Ishikawa (cell line): ENCODE measurements around the gene GABRR3.

Experiments
- CEBPB ChIP-seq: IDR thresholded peaks from 2 replicates; pipeline ENCODE4 v1.6.1; 2012
- CREB1 ChIP-seq: IDR thresholded peaks from 2 replicates; pipeline ENCODE4 v1.6.1; 2012; ENCODE audit warnings: low read depth
- EGR1 ChIP-seq: IDR thresholded peaks from 2 replicates; pipeline ENCODE4 v1.6.1; 2012
- EP300 ChIP-seq: IDR thresholded peaks from 2 replicates; pipeline ENCODE4 v1.6.1; 2012; ENCODE audit warnings: borderline replicate concordance
- FOXM1 ChIP-seq: IDR thresholded peaks from 2 replicates; pipeline ENCODE4 v1.6.1; 2012; ENCODE audit warnings: low read depth, borderline replicate concordance
- MAX ChIP-seq: IDR thresholded peaks from 2 replicates; pipeline ENCODE4 v1.6.1; 2012
- NFIC ChIP-seq: IDR thresholded peaks from 2 replicates; pipeline ENCODE4 v1.6.1; 2012
- RAD21 ChIP-seq: IDR thresholded peaks from 2 replicates; pipeline ENCODE4 v1.6.1; 2012; ENCODE audit warnings: low read depth
- REST ChIP-seq: IDR thresholded peaks from 2 replicates; pipeline ENCODE4 v1.6.1; 2012; ENCODE audit warnings: low read depth, mild to moderate bottlenecking
- TAF1 ChIP-seq: IDR thresholded peaks from 2 replicates; pipeline ENCODE4 v1.6.1; 2012; ENCODE audit warnings: low read depth, mild to moderate bottlenecking
- TCF12 ChIP-seq: IDR thresholded peaks from 2 replicates; pipeline ENCODE4 v1.6.1; 2012; ENCODE audit warnings: low read depth
- TEAD4 ChIP-seq: IDR thresholded peaks from 2 replicates; pipeline ENCODE4 v1.6.1; 2012
- USF1 ChIP-seq: IDR thresholded peaks from 2 replicates; pipeline ENCODE4 v1.6.1; 2012
- YY1 ChIP-seq: IDR thresholded peaks from 2 replicates; pipeline ENCODE4 v1.6.1; 2012; ENCODE audit warnings: low read depth
- ZBTB7A ChIP-seq: IDR thresholded peaks from 2 replicates; pipeline ENCODE4 v1.6.1; 2012; ENCODE audit warnings: low read depth

Gene GABRR3

GRCh38 chr3:98027085-98027446, 8.0 kb downstream of the GABRR3 start:
- TF ChIP-seq NFIC (peak; percentile 19; the same call in 1 of the 2 replicates), CEBPB (no peak), USF1 (no peak), YY1 (no peak), MAX (no peak)

GRCh38 chr3:98026425-98027084, 8.6 kb downstream of the GABRR3 start:
- TF ChIP-seq USF1 (no peak), TAF1 (no peak), REST (no peak), YY1 (no peak), TCF12 (no peak), RAD21 (no peak), FOXM1 (no peak)

GRCh38 chr3:98025392-98025945, 9.6 kb downstream of the GABRR3 start:
- peak; percentile 37; the same call in 1 of the 2 replicates for TF ChIP-seq CEBPB
- TF ChIP-seq MAX = no peak

GRCh38 chr3:98022978-98023820, 11.9 kb downstream of the GABRR3 start:
- no peak for TF ChIP-seq ZBTB7A
- TF ChIP-seq RAD21 = peak; percentile 96

GRCh38 chr3:98021830-98022560, 13.1 kb downstream of the GABRR3 start:
- TF ChIP-seq EGR1 = no peak
- no peak for TF ChIP-seq YY1

- TF ChIP-seq MAX (no peak), FOXM1 (no peak), TCF12 (no peak), TEAD4 (no peak), CEBPB (no peak), YY1 (no peak), USF1 (no peak), NFIC (no peak), TAF1 (no peak), REST (no peak), CREB1 (no peak), RAD21 (no peak), EGR1 (no peak), ZBTB7A (no peak), EP300 (no peak)
Observed at GRCh38 chr3:98020412-98020811, 14.7 kb downstream of the GABRR3 start.
